Measurements from ENCODE around the gene LSM7. TPM values are rescaled to one million over a fixed set of nuclear protein-coding genes. Genes with fewer than 3 reads are reported as not detected.
A peak's percentile ranks its signal among the peaks of the same experiment; 100 is the strongest.

The LSM7 gene
- total RNA-seq, 1 donor from 2014 or later = 134 TPM

- no peaks in the 10 kb centered on the region for H3K36me3 Mint-ChIP-seq
- H3K27me3 Mint-ChIP-seq = peaks cover 28% of the 10 kb centered on the region
- no peak for DNase-seq (ENCODE audit: extremely low spot score, unreplicated experiment)
- TF ChIP-seq, protein P1, sequence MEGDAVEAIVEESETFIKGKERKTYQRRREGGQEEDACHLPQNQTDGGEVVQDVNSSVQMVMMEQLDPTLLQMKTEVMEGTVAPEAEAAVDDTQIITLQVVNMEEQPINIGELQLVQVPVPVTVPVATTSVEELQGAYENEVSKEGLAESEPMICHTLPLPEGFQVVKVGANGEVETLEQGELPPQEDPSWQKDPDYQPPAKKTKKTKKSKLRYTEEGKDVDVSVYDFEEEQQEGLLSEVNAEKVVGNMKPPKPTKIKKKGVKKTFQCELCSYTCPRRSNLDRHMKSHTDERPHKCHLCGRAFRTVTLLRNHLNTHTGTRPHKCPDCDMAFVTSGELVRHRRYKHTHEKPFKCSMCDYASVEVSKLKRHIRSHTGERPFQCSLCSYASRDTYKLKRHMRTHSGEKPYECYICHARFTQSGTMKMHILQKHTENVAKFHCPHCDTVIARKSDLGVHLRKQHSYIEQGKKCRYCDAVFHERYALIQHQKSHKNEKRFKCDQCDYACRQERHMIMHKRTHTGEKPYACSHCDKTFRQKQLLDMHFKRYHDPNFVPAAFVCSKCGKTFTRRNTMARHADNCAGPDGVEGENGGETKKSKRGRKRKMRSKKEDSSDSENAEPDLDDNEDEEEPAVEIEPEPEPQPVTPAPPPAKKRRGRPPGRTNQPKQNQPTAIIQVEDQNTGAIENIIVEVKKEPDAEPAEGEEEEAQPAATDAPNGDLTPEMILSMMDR (conservative IDR thresholded peaks at IDR 0.05) = no peak
- peaks cover 5% of the 10 kb centered on the region for H3K4me1 Mint-ChIP-seq (ENCODE audit: unreplicated experiment)
- no peak overlapping the region for H3K4me3 Mint-ChIP-seq
- no peaks in the 10 kb centered on the region for H3K9me3 Mint-ChIP-seq
- H3K27ac Mint-ChIP-seq = no peak overlapping the region
Measured at GRCh38 chr19:2280633-2281264, 47.6 kb downstream of the LSM7 start.

- Mint-ChIP-seq H3K4me1 (ENCODE audit: unreplicated experiment) (peaks cover 17% of the 10 kb centered on the region), H3K27ac (no peak overlapping the region)
- DNase-seq (ENCODE audit: extremely low spot score, unreplicated experiment) = no peak
Measured at GRCh38 chr19:2278459-2279158, 49.8 kb downstream of the LSM7 start.

GRCh38 chr19:2277138-2277537 lies 51.2 kb downstream of the LSM7 start:
- Mint-ChIP-seq H3K4me1 (ENCODE audit: unreplicated experiment) (peaks cover 12% of the 10 kb centered on the region), H3K4me3 (peak overlapping the region; percentile 25), H3K27ac (peak overlapping the region; percentile 55), H3K27me3 (peaks cover 6% of the 10 kb centered on the region), H3K9me3 (no peaks in the 10 kb centered on the region), H3K36me3 (peaks cover 11% of the 10 kb centered on the region)
- TF ChIP-seq, protein P1 (conservative IDR thresholded peaks at IDR 0.05) = no peak
- DNase-seq (ENCODE audit: extremely low spot score, unreplicated experiment) = no peak

More at GRCh38 chr19:2278459-2279158, 49.8 kb downstream of the LSM7 start:
- H3K9me3 Mint-ChIP-seq = no peaks in the 10 kb centered on the region
- no peak overlapping the region for H3K4me3 Mint-ChIP-seq
- TF ChIP-seq, protein P1 (conservative IDR thresholded peaks at IDR 0.05) = no peak
- peaks cover 11% of the 10 kb centered on the region for H3K36me3 Mint-ChIP-seq
- H3K27me3 Mint-ChIP-seq = peaks cover 15% of the 10 kb centered on the region

DNA sequence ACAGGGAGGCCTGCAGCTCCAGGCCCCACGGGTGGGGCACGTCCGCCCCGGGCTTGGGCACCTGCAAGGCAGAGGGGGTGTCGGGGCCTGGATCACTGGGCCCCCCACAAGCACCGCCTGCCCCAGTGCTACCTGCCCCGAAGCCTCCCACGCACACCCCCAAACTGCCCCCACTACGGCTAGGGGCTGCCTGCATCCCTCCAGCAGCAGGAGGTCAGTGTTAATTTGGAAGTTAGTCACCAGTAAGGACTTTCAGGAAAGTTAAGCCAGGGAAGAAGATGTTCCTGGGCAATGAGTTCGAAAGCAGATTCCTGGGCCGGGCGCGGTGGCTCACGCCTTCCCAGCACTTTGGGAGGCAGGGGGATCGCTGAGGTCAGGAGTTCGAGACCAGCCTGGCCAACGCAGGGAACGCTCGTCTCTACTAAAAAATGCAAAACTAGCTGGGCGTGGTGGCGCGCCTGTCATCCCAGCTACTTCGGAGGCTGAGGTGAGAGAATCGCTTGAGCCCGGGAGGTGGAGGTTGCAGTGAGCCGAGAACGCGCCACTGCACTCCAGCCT lies 51.9 kb downstream of the LSM7 start:
- no peak overlapping the region for H3K4me3 Mint-ChIP-seq
- peaks cover 16% of the 10 kb centered on the region for H3K4me1 Mint-ChIP-seq (ENCODE audit: unreplicated experiment)
- TF ChIP-seq, protein P1 (conservative IDR thresholded peaks at IDR 0.05) = no peak
- H3K36me3 Mint-ChIP-seq = peaks cover 14% of the 10 kb centered on the region
- no peaks in the 10 kb centered on the region for H3K9me3 Mint-ChIP-seq
- no peaks in the 10 kb centered on the region for H3K27me3 Mint-ChIP-seq
- no peak for DNase-seq (ENCODE audit: extremely low spot score, unreplicated experiment)
- no peak overlapping the region for H3K27ac Mint-ChIP-seq

DNA sequence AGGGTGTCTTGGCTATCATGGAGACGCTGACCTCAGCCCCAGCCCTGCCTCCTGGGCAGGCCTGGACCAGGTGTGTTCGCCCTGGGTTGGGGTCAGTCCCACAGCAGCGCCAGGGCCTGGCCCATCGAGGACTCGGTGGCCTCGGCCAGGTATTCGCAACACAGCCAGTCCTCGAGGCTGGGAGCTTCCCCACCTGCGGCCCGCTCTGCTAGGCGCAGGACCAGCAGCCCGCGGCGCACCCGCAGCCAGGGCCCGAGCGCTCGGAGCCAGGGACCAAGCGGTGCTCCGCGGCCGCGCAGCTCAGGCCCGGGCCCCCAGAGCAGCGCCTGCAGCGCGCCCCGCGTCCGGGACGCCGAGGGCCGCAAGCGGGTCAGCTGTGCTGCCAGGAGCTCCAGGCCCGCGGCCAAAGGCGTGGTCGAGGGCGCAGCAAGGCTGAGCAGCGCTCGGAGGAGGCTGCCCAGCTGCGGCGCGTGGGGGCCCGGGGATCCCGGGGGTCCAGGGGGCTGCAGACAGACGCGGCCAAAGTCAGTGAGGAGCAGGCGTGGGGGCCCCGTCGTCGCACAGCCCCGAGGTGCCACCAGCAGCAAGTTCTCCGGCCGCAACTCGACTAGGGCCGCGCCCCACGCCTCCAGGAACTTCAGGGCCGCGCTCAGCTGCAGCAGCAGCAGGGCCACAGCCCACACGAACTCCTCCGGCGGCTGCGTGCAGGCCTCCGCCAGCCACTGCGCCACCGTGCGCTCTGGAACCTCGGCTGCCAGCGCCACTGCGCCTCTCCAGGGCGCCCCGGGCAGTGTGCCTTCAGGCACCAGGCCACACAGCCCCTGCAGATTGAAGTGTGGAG lies 52.6 kb downstream of the LSM7 start:
- TF ChIP-seq, protein P1 (conservative IDR thresholded peaks at IDR 0.05) = no peak
- peaks cover 15% of the 10 kb centered on the region for H3K36me3 Mint-ChIP-seq
- no peak overlapping the region for H3K27ac Mint-ChIP-seq
- peaks cover 17% of the 10 kb centered on the region for H3K4me1 Mint-ChIP-seq (ENCODE audit: unreplicated experiment)
- H3K27me3 Mint-ChIP-seq = no peaks in the 10 kb centered on the region
- DNase-seq (ENCODE audit: extremely low spot score, unreplicated experiment) = no peak
- H3K9me3 Mint-ChIP-seq = no peaks in the 10 kb centered on the region
- no peak overlapping the region for H3K4me3 Mint-ChIP-seq
